Adrenal gland (tissue), 12 donors: ENCODE results near the gene ZCWPW2. TPM values are rescaled to one million over a fixed set of nuclear protein-coding genes. Genes with fewer than 3 reads are reported as not detected.

ENCODE experiments used
- DNase-seq, 7 donors: peaks; one replicate each; pipeline ENCODE4 v3.0.0-alpha.2; 2019 to 2020
- H3K27ac ChIP-seq, 5 donors: fragments of 200-600 bp; sonication (generic) in 4 of 5; 1 replicate in 3 of 5; 2 replicates in 2 of 5; pipeline versions ENCODE4 v1.5.1 to v1.8.0; 2016 to 2020; ENCODE audit warnings: mild to moderate bottlenecking in 1 of 5
- H3K27me3 ChIP-seq: fragments of 200-600 bp; 2 replicates; pipeline ENCODE4 v1.8.0; 2021
- H3K36me3 ChIP-seq, 2 donors: fragments of 200-600 bp; replicated peaks in 1 of 2; 1 replicate in 1 of 2; 2 replicates in 1 of 2; pipeline versions ENCODE4 v1.5.1 to v1.8.0; 2018 to 2022
- H3K4me1 ChIP-seq, 2 donors: fragments of 200-600 bp; replicated peaks in 1 of 2; 1 replicate in 1 of 2; 2 replicates in 1 of 2; pipeline versions ENCODE4 v1.5.1 to v1.8.0; 2018 to 2021
- H3K4me3 ChIP-seq, 4 donors: fragments of 200-600 bp; sonication (generic) in 3 of 4; one replicate each; pipeline ENCODE4 v1.5.1; 2016 to 2018
- H3K9me3 ChIP-seq, 3 donors: fragments of 200-600 bp; sonication (generic) in 1 of 3; replicated peaks in 1 of 3; 1 replicate in 2 of 3; 2 replicates in 1 of 3; pipeline versions ENCODE4 v1.5.1 to v1.8.0; 2016 to 2021
- POLR2A ChIP-seq, 2 donors: fragments of 450-650 bp; IDR thresholded peaks; one replicate each; pipeline ENCODE4 v1.6.1; 2017; ENCODE audit warnings: antibody characterized with exemption in 2 of 2, mild to moderate bottlenecking in 2 of 2, moderate library complexity in 1 of 2
- WGBS, 4 donors: extraction: QIAGEN DNeasy Blood & Tissue Kit in 2 of 4; methylation state at CpG; one replicate each; pipeline versions ENCODE4 v1.1.5 to v1.1.7; 2013 to 2017; 5-methylcytosine and 5-hydroxymethylcytosine counted together
- intact Hi-C, 2 donors: fragments of 100-400 bp; cut with DNase I; formaldehyde crosslinking; loops; one replicate each; pipeline versions ENCODE4 v1.14.1 to v1.15.0; 2022 to 2023
- polyA plus RNA-seq, 3 donors: library from polyadenylated mRNA; stranded (reverse); fragments of 200-250 nt in 2 of 3; fragments of 350-450 nt in 1 of 3; fragmentation: Illumina TruSeq in 1 of 3; extraction: RNeasy Lipid Tissue Mini Kit (QIAGEN cat#74804) in 1 of 3; gene quantifications; one replicate each; pipeline ENCODE4 v1.2.3, GENCODE V29; 2013 to 2014
- total RNA-seq, 9 donors: library from RNA; depleted of rRNA in 4 of 9; stranded (reverse); fragments of >200 nt in 4 of 9; fragments of 120-200 nt in 1 of 9; fragmentation: NEBNext Ultra II Directional in 1 of 9; extraction: Animal tissue kit (Norgen Biotek cat#: 25700) in 1 of 9; gene quantifications; one replicate each; pipeline versions ENCODE4 v1.1.0 to v1.2.4, GENCODE V29; 2013 to 2023
- TF ChIP-seq, protein P1 (sequence below), 6 experiments: fragments of 450-650 bp in 4 of 6; fragments of 200-600 bp in 2 of 6; sonication (generic) in 1 of 6; IDR thresholded peaks; 1 replicate in 5 of 6; 2 replicates in 1 of 6; pipeline versions ENCODE4 v1.5.1 to v1.8.0; 2016 to 2021; ENCODE audit warnings: antibody characterized with exemption in 6 of 6, mild to moderate bottlenecking in 2 of 6, moderate library complexity in 1 of 6
- donor health status: healthy with polysubstance abuse.
- donor health status: Bipolar disorder and iron deficiency.
- donor health status: DM: yes; HTN: yes; CAD: no.
- donor health status: DM: no; HTN: no; CAD: no.
- donor health status: DM: no; HTN: no; CAD: no.
- donor health status: DM: yes; HTN: yes; CAD: no.

ZCWPW2 gene
- total and polyA plus RNA-seq, 12 donors: 0.55 to 2.1 (median 1.3) TPM

DNA sequence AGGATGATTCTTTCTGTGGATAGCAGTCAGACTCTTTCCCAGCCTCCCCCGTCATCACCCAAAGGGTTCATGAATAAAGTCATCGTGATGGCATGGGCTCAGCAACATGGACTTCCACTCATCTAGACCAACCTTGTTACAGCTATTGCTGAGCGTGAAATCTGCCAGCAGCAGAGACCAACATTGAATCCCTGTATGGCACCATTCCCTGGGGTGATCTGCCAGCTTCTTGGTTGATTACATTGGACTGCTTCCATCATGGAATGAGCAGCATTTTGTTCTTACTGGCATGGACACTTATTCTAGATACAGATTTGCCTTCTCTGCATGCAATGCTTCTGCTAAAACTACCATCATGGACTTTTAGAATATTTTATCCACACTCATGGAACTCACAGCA, 195.7 kb downstream of the ZCWPW2 start:
- H3K4me1 ChIP-seq: no peaks in the 10 kb centered on the region
- no peak overlapping the region for H3K27ac ChIP-seq
- intact Hi-C loops: no loop called here
- no peaks in the 10 kb centered on the region for H3K27me3 ChIP-seq
- DNase-seq: no peak
- 84 to 86% (median 86%) methylated on average over 3 of the region's 3 CpGs for WGBS, 4 donors
- no peaks in the 10 kb centered on the region for H3K36me3 ChIP-seq
- no peak overlapping the region for H3K4me3 ChIP-seq
- TF ChIP-seq, protein P1, sequence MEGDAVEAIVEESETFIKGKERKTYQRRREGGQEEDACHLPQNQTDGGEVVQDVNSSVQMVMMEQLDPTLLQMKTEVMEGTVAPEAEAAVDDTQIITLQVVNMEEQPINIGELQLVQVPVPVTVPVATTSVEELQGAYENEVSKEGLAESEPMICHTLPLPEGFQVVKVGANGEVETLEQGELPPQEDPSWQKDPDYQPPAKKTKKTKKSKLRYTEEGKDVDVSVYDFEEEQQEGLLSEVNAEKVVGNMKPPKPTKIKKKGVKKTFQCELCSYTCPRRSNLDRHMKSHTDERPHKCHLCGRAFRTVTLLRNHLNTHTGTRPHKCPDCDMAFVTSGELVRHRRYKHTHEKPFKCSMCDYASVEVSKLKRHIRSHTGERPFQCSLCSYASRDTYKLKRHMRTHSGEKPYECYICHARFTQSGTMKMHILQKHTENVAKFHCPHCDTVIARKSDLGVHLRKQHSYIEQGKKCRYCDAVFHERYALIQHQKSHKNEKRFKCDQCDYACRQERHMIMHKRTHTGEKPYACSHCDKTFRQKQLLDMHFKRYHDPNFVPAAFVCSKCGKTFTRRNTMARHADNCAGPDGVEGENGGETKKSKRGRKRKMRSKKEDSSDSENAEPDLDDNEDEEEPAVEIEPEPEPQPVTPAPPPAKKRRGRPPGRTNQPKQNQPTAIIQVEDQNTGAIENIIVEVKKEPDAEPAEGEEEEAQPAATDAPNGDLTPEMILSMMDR (IDR thresholded peaks at IDR 0.05): no peak
- TF ChIP-seq POLR2A (IDR thresholded peaks at IDR 0.05): no peak
- no peaks in the 10 kb centered on the region for H3K9me3 ChIP-seq

GRCh38 chr3:28544831-28545230, 196.3 kb downstream of the ZCWPW2 start:
- Histone ChIP-seq H3K36me3 (no peaks in the 10 kb centered on the region), H3K9me3 (no peaks in the 10 kb centered on the region), H3K4me3 (no peak overlapping the region), H3K27ac (no peak overlapping the region), H3K27me3 (no peaks in the 10 kb centered on the region), H3K4me1 (no peaks in the 10 kb centered on the region)
- TF ChIP-seq POLR2A (IDR thresholded peaks at IDR 0.05): no peak
- TF ChIP-seq, protein P1 (IDR thresholded peaks at IDR 0.05): no peak
- no peak for DNase-seq
- intact Hi-C loops: no loop called here
- WGBS, 4 donors: 69 to 80% (median 74%) methylated on average over 1 of the region's 1 CpG

DNA sequence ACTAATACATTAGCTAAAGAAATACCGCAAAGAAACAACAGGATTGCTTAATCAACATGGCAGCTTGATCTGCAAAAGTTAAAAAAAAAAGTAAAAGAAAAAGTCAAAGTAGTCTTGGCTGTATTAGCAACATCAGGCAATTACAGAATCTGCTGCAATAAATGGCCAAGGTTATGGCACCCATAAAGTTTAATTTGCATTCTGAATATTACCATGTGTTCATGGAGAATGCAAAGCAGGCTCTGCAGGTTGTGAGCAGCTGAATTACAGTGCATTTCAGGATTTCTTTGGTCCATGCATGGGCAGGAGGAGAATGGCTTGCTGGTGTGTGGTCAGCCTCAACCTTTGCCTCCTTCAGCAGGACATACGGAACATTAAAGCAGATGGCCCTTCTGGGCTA, 199.2 kb downstream of the ZCWPW2 start:
- 84 to 94% (median 89%) methylated on average over 2 of the region's 2 CpGs for WGBS, 4 donors

DNA sequence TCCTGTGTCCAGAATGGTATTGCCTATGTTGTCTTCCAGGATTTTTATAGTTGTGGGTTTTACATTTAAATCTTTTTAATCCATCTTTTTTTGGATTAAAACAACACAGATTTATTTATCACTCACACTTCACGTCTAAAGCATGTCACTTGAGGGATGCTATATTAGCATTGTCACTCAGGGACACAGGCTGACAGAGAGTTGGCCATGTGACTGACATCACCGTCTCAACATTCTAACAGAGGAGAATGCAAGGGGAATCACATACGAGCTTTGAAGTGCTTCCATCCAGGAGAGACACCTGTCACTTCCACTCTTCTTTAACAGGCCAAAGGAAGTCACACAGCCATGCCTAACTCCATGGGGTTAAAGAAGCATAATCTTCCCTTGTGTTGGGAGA, 204.7 kb downstream of the ZCWPW2 start:
- Histone ChIP-seq H3K27me3 (no peaks in the 10 kb centered on the region), H3K9me3 (no peaks in the 10 kb centered on the region), H3K4me1 (no peaks in the 10 kb centered on the region), H3K36me3 (no peaks in the 10 kb centered on the region), H3K4me3 (no peak overlapping the region), H3K27ac (no peak overlapping the region)
- no peak for DNase-seq
- WGBS, 4 donors: 59 to 76% (median 66%) methylated on average over 3 of the region's 3 CpGs
- intact Hi-C loops: no loop called here
- TF ChIP-seq, protein P1 (IDR thresholded peaks at IDR 0.05): no peak
- TF ChIP-seq POLR2A (IDR thresholded peaks at IDR 0.05): no peak

More for the DNA sequence above, 199.2 kb downstream of the ZCWPW2 start:
- TF ChIP-seq, protein P1 (IDR thresholded peaks at IDR 0.05): no peak
- Histone ChIP-seq H3K4me1 (no peaks in the 10 kb centered on the region), H3K27me3 (no peaks in the 10 kb centered on the region), H3K36me3 (no peaks in the 10 kb centered on the region), H3K9me3 (no peaks in the 10 kb centered on the region), H3K27ac (no peak overlapping the region), H3K4me3 (no peak overlapping the region)
- no peak for DNase-seq
- intact Hi-C loops: no loop called here
